Neural cell (in vitro differentiated cells): ENCODE measurements around the gene CCER1.

ENCODE experiments used
- CTCF ChIP-seq: fragments of 450-650 bp; IDR thresholded peaks from 2 replicates; pipeline ENCODE4 v1.5.1; 2014; ENCODE audit warnings: antibody characterized with exemption, mild to moderate bottlenecking, moderate library complexity; ENCODE audit not compliant: poor library complexity, severe bottlenecking
- POLR2AphosphoS5 ChIP-seq: IDR thresholded peaks from 2 replicates; pipeline ENCODE4 v1.6.1; 2012
- TAF1 ChIP-seq: IDR thresholded peaks from 2 replicates; pipeline ENCODE4 v1.6.1; 2012; ENCODE audit warnings: low read depth

GRCh38 chr12:90936230-90937005 lies 18.6 kb downstream of the CCER1 start:
- TF ChIP-seq CTCF (no peak), TAF1 (no peak), POLR2AphosphoS5 (no peak)
